CD4-positive, alpha-beta T cell treated with Interleukin-4 for 4 hours (primary cell): ENCODE measurements around the gene ANP32B.
A peak's percentile ranks its signal among the peaks of the same experiment; 100 is the strongest.
"Not testable (repeated sequence)": the region's sequence is repeated elsewhere in the genome, so short reads cannot be mapped to it uniquely, and the experiment has no call there.

Source experiments
- DNase-seq: peaks from one replicate; pipeline ENCODE4 v3.0.0-alpha.2; 2020

ANP32B gene

GRCh38 chr9:97982683-97983588 is at the start of gene ANP32B:
ANP32B (plus strand) TSS chr9:97983341; CDS start chr9:97983556, 215 bp downstream.
- peak; percentile 93 for DNase-seq

DNA sequence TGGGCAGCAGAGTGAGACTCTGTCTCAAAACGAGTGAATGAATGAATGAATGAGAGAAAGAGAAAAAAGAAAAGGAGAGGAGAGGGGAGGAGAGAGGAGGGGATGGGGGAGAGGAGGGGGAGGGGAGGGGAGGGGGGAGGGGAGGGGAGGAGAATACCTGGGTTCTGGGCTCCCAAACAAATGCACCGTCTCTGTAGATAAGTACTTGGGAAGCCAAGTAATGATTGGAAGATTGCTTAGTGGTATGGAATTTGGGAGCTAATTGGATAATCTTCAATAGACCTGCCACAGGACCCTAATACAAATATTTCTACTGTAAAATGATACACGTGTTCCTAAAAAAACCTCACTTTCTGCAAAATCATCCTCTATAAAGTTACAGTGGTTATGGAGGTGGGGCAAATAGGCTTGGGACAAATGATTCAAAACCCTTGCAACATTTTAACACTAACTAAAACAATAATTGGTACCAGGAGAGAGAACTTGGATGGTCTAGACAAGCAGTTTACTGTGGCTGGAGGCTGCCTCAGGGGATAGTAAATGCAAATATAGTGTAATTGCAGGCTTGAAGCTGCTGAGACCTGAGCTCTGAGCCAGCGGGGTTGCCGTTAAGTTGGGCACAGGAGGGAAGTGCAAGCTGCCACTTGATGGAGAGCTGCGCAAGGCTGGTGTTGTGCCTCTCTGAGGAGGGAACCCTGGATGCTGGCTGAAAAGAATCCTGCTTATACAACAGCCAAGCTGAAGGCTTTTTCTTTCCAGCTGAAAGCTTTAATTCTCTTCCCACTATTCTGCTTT is 48.6 kb upstream of the ANP32B start:
- DNase-seq = no peak

- no peak for DNase-seq
Observed at GRCh38 chr9:97935276-97935675, 47.9 kb upstream of the ANP32B start.

DNA sequence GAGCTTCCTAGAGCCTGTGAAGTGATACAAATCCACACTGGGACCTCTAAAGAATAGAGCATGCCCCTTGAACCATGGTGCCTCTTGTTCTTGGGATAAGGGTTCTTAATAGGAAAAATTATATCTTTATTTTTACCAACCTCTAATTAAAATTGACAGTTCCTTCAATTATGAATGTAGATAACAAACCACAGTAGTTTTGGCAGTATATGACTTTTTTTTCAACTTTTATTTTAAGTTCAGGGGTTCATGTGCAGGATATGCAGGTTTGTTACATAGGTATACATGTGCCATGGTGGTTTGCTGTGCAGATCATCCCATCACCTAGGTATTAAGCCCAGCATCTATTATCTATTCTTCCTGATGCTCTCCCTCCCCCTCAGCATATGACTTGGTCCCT is 46.1 kb upstream of the ANP32B start:
- DNase-seq = no peak

DNA sequence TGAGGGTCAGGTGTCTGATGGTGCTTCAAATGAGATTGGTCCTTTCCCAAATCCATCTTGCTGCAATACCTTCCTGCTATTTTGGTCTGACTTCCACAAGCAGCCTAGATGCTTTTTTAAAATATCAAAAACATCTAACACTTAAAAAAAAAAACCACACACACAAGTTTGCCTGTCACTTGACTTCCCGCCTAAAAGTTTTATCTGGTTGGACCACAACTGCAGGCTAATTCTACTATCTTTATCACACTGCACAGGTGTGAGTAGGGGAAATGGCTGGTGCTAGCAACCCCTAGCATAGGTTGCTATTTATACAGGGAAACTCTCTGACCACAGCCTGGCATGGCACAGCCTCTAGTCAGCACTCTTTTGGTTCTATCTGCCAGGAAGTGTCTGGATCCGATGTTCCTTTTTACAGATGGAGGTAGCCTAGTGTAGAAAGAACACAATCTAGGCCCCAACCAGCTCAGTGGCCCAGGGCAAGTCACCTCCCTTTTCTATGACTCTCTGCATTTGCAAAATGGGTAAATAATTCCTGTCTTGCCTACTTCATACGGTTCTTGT is 45.0 kb upstream of the ANP32B start, which contains the start of gene HEMGN:
Gene HEMGN, minus strand, starts transcription at position 92 of the 564 bp plus-strand sequence. Its CDS starts 36 bp downstream, at position 56.
- DNase-seq = peak; percentile 57

DNA sequence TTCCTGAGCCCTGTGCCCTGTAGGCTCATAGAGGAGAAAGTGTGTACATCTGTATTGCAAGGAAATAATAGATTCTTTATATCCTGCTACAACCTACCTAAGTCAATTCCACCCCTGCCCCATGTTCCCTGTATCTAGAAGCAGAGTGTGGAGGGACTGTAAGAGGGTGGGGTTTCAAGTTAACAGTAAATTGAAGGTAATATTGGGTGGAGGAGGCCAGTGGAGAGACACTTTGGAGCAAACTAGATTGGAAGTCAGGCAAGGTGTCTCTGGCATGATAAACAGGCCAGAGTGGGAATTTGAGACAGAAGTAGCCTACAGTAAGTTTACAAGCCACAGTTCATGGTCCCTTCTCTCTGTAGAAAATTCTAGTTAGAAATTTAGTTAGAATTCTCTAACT is 42.9 kb upstream of the ANP32B start:
- no peak for DNase-seq

DNA sequence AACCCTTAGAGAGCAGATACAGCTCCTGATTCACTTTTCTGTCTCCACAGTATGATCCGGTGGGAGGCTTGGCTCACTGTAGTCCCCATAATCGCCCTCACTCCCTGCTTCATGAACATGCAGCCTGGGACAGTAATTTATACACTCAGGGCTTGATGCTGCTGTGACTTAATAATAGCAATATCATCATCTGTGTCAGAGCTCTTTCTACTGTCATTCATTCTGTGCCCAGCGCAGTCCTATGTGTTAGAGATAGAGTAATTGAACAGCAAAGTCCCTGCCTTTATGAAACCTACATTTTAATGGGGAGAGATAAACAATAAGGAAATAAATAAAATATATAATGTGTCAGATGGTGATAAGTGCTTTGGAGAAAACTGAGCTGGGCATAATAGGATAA is 42.4 kb upstream of the ANP32B start:
- DNase-seq = no peak

DNA sequence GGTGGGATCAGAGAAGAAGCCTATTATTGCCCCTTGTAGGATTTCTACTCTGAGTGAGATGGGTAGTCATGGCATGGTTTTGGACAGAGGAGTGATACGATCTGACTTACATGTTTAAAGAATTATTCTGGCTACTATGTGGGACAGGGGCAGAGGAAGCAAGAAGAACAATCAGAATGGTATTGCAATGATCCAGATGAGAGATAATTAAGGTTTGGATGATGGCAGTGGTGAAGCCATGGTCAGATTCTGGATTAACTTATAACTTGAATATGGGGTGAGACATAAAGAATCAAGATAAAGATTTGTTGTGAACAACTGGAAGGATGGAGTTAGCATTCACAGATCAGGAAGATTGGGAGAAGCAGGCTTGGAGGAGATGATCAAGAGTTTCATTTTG is 41.8 kb upstream of the ANP32B start:
- no peak for DNase-seq

DNA sequence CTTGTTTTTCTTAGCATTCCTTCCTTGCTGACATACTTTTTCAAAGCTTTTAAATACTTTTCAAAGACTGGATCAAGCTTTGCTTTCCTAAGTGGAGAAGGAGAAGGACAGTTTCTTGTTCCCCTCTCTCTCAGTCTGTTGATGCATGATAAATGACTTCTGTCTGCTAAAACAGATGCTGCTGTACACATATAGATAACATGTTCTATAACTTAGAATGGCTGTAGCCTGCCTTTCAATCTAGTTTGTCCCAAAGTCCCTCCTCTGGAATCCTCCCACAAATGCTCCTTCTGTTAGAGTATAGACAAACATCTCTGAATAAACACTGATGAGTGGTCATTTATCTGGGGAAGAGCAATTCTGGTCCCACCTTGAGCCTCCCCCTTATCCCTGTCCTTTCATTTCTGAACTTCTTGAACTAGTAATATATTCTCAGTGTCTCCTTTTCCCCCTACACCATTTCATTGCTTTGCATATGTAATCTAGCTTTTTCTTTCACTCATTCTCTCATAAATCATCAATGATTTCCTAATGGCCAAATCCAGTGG is 39.8 kb upstream of the ANP32B start:
- no peak for DNase-seq

- DNase-seq = no peak
Observed at GRCh38 chr9:97944612-97945011, 38.5 kb upstream of the ANP32B start.

GRCh38 chr9:97945470-97945869 is 37.7 kb upstream of the ANP32B start:
- not testable (repeated sequence) for DNase-seq

DNA sequence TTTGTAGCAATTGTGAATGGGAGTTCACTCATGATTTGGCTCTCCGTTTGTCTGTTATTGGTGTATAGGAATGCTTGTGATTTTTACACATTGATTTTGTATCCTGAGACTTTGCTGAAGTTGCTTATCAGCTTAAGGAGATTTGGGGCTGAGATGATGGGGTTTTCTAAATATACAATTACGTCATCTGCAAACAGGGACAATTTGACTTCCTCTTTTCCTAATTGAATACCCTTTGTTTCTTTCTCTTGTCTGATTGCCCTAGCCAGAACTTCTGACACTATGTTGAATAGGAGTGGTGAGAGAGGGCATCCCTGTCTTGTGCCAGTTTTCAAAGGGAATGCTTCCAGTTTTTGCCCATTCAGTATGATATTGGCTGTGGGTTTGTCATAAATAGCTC is 36.0 kb upstream of the ANP32B start:
- DNase-seq = not testable (repeated sequence)

- DNase-seq = peak; percentile 6
Observed at GRCh38 chr9:97950873-97951272, 32.3 kb upstream of the ANP32B start.

GRCh38 chr9:97954550-97954989 is 28.6 kb upstream of the ANP32B start:
- peak; percentile 68 for DNase-seq

GRCh38 chr9:97956331-97956730 is 26.8 kb upstream of the ANP32B start:
- DNase-seq = no peak

DNA sequence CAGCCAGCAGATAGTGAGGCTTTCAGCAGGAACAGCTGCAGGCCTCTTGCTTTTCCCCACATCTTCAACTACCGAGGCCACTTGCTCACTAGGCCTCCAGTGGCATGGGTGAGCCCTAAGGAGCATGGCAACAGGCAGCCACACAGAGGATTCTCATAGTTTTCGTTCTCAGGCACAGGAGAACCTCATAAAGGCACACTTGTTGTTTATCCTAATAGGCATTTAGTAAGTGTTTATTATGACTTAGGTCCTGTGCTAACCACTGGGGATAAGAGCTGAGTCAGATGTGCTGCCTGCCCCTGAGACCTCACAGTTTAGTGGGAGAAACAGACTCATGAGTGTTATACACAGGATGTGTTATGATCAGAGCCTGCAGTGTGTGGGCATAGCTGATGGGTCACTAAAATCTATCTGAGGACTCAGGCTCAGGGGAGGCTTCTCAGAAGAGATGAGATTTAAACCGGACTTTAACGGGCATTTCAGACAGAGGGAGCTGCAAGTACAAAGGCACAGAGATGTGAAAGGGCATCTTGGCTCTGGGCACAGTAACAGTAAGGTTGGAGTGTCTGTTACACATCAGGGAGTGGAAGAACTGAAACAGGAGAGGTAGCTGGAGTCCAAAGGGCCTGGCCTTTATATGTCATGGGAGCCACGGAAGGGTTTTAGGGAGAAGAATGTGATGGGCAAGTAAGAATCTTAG is 24.2 kb upstream of the ANP32B start:
- no peak for DNase-seq

- no peak for DNase-seq
Observed at GRCh38 chr9:97959585-97959984, 23.6 kb upstream of the ANP32B start.

DNA sequence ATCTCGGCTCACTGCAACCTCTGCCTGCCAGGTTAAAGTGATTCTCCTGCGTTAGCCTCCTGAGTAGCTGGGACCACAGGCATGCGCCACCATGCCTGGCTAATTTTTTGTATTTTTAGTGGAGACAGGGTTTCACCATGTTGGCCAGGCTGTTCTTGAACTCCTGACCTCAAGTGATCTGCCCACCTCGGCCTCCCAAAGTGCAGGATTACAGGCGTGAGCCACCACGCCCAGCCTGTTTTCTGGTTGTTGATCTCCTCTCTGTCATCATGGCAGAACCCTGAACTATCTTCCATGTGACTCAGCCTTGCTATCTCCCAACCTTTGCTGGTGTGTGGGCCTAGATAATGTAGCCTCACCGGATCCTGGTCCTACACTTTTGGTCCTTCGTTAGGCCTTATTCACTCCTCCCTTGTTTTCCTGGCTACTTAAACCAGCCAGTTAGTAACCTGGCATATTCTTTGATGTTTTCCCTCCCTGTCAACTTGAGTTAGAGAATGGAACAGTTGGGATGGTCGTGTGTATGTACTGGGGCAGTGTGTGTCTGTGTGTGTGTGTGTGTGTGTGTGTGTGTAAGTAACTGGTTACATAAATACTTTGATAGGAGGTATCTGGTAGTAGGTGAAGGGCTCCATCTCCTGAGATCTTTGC is 22.3 kb upstream of the ANP32B start:
- not testable (repeated sequence) for DNase-seq

DNA sequence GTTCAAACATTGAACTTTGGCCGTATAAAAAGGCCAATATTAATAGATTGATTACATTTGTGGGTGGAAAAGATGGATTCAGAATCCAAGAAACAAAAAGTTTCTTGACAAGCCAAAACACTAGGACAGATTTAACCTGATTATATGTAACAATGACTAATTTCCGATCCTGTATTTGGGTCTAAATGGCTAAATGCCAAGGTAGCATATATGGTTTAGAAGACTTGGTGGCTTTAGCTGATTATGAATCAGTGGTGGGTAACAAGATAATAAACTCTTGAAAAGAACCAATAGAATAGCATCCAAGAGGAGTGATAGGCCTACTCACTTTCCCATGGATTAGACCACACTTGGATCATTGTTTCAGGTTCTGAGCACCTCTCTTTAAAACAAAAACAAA is 21.8 kb upstream of the ANP32B start:
- no peak for DNase-seq

- DNase-seq = no peak
Observed at GRCh38 chr9:97962136-97962535, 21.0 kb upstream of the ANP32B start.

DNA sequence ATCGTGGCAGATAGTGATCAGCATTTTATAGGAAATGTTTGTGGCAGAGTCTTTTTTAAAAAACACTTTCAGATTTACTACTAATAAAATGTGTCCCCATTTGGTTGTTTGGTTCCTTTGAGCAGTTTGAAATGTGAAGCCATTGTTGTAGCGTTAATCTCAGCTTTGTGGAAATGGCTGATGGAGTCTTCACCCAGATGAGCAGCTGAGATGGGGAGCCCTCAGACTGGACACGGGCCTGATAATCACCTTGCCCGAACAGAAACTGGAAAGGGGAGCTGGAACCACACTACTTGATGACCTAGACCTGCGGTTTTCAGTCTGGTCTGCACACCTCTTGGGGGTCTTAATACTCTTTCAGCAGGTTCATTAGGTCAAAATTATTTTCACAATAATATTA is 20.6 kb upstream of the ANP32B start:
- no peak for DNase-seq

- DNase-seq = no peak
Observed at GRCh38 chr9:97963232-97963631, 19.9 kb upstream of the ANP32B start.
